ENCODE results near the gene FNDC3B.

DNA sequence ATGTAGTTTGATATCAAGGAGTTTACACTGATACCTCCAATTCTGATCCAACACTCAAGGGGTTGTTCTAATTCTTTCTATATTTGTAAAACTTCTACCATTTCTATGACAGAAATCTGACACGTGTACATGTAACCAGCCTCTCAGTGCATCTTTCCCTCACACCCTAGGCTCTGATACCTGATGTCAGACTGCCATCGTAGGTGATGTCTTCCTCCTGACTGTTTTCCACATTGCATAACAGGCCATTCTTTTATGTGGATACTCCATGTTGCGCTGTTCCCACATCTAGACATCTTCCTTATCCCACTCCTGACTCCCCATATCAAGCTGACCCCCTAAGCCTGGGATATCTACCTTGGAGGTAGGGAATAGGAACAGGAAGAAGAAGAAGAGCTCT lies 159.1 kb downstream of the FNDC3B start:
- TF ChIP-seq, protein P1, sequence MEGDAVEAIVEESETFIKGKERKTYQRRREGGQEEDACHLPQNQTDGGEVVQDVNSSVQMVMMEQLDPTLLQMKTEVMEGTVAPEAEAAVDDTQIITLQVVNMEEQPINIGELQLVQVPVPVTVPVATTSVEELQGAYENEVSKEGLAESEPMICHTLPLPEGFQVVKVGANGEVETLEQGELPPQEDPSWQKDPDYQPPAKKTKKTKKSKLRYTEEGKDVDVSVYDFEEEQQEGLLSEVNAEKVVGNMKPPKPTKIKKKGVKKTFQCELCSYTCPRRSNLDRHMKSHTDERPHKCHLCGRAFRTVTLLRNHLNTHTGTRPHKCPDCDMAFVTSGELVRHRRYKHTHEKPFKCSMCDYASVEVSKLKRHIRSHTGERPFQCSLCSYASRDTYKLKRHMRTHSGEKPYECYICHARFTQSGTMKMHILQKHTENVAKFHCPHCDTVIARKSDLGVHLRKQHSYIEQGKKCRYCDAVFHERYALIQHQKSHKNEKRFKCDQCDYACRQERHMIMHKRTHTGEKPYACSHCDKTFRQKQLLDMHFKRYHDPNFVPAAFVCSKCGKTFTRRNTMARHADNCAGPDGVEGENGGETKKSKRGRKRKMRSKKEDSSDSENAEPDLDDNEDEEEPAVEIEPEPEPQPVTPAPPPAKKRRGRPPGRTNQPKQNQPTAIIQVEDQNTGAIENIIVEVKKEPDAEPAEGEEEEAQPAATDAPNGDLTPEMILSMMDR (IDR thresholded peaks at IDR 0.05; ENCODE audit: insufficient read depth, low read length, poor library complexity, severe bottlenecking), result no peak
- no peak for TF ChIP-seq EZH2phosphoT487 (conservative IDR thresholded peaks at IDR 0.05; ENCODE audit: low read length)

Data from SU-DHL-6 (cell line).